GM20431 (cell line): ENCODE results near the gene DYNC1I1.

Experiments used
- in situ Hi-C: fragments of 300-500 bp; cut with MseI, MboI; formaldehyde crosslinking; loops from one replicate; pipeline ENCODE4 v1.15.0; 2020; ENCODE audit warnings: low sequenced_read_pairs; ENCODE audit not compliant: unreplicated experiment

Gene DYNC1I1

DNA sequence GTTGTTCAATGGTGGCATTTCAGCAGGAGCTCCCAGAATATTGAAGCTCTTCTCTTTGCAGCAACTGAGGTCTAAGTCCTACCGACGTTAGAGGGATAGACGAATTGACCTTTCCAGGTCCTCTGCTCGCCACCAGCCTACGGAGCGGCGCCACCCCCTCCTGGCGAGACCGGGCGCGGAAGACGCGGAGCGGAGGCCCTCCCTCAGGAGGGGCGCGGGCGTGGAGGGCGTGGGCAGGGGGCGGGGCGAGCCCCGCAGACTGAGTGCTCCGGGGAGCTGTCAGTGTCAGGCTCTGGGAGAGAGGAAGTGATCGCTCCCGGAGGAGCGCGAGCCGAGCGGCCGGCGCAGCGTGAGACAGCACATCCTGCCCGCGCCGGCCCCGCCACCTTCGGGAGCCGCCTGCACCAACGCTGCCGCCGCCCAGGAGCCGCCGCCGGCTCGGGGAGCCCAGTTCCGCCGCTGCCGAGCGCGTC is at the start of gene DYNC1I1:
Gene DYNC1I1, plus strand, starts transcription at position 257 of the 473 bp plus-strand sequence. CDS start 32,176 bp downstream, outside the sequence.
- in situ Hi-C loops: no loop called here

DNA sequence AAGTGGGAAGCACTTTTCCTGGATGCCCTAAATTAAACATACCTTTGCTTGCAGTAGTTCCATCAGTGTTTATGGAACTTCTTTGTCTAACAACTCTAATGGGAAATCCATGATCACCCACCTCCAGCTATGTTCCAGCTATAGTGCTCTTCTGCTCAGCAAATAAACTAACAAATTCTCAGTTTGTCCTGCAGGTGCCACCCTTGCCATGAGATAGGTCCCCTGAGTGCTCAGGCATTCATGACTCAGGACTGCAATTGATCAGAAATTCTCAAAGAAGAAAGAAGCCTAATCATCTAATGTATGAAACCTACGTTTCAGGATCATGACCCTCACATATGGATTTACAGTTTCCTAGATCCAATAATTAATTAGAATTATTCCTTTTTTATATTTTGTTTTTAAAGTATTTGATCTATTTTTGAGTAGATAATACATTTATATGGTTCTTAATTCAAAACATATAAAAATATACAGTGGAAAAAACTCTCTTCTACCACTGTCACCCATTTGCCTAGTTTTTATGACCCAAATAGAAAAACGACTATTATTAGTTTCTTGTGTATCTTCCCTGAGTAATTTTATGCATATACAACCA is 48.7 kb upstream of the DYNC1I1 start:
- in situ Hi-C loops: loop anchor here (10.0 kb wide), 1 partner anchor 151 kb away; no protein-coding TSS in a partner anchor

DNA sequence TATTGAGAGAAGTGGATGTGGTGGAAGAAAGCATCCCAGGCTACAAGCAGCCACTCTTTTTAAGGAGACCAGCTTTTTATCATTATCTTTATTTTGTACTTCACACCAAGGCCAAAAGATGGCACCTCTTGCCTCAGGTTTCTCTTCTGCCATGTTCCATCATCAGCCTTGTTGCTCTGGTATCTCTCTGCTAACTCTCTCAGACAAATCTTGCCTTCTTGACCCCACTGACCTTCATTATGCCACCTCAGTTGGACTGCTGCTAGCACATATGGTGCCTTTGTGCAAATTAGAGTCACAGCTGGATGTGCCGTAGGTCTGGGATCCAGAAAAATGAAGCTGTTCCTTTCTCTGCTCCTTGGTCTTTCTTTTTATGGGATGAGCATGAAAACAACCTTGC is 47.1 kb upstream of the DYNC1I1 start:
- in situ Hi-C loops: loop anchor here (10.0 kb wide), 1 partner anchor 150 kb away; no protein-coding TSS in a partner anchor

GRCh38 chr7:95730493-95731280 is 41.7 kb upstream of the DYNC1I1 start:
- in situ Hi-C loops: no loop called here

- in situ Hi-C loops: no loop called here
Measured at GRCh38 chr7:95736635-95737034, 35.7 kb upstream of the DYNC1I1 start.

DNA sequence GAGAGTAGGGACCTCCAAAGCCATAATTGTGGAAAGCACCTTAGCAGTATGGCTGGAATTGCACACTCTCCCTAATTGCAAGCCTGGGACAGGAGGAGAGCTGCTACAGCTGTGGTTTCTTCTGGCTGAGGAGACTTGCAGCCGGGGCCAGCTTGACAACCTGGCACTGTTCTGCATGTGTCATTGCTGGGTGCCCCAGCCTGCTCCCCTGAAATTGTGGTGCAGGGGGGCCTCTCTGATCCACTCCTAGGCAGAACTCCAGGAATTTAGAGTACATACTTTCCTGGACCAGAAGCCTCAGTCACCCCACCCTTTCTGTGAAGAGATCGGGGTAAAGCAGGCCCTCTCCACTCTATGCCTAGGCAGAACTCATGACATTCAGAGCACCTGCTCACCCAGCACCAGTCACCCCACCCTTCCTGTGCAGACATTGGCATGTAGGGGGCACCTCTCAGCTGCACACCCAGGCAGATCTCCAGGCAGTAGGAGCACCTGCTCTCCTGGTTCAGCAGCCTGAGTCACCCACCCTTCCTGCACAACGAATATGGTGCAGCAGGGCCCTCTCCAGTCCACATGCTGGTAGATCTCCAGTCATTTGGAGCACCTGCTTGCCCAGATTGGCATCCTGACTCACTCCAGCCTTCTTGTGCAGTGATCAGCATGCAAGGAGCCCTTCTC is 34.4 kb upstream of the DYNC1I1 start:
- in situ Hi-C loops: no loop called here

- in situ Hi-C loops: no loop called here
Measured at GRCh38 chr7:95749044-95749443, 23.3 kb upstream of the DYNC1I1 start.

DNA sequence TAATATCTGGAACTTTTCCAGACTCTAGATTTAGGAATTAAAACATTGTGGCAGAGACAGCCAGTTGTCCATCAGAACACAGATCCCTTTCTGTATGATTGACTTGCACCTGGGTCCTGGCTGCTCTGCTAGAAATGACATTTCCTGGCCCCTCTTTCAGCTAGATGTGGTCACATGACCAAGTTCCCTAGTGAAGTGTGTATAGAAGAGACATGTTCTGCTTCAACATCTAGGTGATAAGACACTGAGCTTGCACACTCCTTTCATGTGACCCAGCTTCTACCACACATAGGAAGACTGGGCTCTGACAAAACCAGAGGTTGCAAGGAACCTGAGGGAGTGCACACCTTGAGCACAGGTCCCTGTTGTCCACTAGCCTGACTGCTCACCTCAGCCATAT is 22.8 kb upstream of the DYNC1I1 start:
- in situ Hi-C loops: no loop called here

- in situ Hi-C loops: no loop called here
Measured at GRCh38 chr7:95753440-95753839, 18.9 kb upstream of the DYNC1I1 start.

DNA sequence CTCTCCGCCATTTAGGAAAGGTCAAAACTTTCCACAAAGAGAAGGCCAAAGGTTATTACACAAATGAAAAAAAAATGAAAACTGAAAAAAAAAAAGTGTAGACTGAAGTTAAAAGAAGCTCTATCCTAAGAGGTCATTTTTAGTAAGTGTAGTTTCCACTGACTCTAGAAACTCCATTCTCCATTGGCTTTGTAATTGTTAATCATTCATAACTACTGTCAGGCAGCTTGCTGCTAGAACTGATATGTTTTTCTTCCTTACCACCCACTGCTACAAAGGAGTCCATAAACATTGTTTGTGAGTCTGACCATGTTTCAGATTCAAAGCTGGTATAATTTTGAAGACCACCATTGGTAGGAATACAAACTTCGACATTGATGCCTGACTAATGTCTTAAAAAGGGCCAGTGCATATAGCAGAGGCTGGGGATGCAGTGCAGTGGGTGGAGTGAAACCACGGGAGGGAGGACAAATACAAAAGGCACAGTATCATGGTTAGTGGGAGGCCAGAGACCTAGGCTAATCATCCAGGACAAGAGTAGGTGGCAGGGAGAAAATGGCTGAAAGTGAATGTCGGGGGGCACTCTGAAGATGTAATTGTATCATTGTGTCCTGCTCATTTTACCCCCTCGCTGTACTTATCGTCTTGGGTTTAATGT is 16.9 kb upstream of the DYNC1I1 start:
- in situ Hi-C loops: no loop called here

DNA sequence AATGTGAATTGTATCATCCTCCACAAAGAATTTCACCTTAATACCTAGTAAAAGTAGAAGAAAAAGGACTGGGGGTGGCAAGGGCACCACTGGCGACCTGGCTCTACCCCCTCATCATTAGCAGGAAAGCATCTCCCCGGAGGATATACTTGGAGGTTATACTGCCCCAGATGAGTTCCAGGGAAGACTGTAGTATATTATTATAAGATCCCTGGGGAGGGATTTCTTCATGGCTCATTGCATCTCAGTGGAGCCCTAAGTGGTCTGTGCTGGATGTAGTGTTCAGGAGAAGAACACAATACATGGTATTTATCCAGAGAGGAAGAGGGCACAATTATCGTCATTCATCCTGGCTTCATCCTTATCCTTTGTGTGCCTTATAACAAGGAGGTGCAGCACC is 14.2 kb upstream of the DYNC1I1 start:
- in situ Hi-C loops: no loop called here

DNA sequence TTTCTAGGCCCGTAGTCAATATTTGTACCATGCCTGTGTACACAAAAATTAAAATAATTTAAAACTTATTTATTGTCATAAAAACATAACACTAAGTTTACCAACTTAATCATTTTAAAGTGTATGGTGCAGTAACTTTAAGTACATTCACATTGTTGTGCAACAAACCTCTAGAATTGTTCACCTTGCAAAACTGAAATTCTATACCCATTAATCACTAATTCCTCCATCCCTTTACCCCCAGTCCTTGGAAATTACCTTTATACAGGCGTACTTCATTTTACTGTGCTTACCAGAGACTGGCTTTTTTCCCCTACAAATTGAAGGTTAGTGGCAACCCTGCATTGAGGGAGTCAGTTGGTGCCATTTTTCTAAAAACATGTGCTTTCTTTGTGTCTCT is 6.3 kb upstream of the DYNC1I1 start:
- in situ Hi-C loops: no loop called here

DNA sequence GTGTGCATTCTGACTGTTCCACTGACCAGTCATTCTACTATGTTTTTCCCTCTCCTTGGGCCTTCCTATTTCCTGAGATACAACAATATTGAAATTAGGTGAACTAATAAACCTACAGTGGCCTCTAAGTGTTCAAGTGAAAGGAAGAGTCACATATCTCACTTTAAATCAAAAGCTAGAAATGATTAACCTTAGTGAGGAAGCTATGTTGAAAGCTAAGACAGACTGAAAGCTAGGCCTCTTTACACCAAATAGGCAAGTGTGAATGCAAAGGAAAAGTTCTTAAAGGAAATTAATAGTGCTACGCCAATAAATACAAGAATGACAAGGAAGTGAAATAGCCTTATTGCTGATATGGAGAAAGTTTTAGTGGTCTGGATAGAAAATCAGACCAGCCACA is 5.7 kb upstream of the DYNC1I1 start:
- in situ Hi-C loops: no loop called here

GRCh38 chr7:95772771-95773581 is 622 bp downstream of the DYNC1I1 start:
- in situ Hi-C loops: no loop called here

- in situ Hi-C loops: no loop called here
Measured at GRCh38 chr7:95776561-95777185, 4.3 kb downstream of the DYNC1I1 start.

- in situ Hi-C loops: no loop called here
Measured at GRCh38 chr7:95777269-95777668, 4.9 kb downstream of the DYNC1I1 start.

GRCh38 chr7:95780665-95781064 is 8.3 kb downstream of the DYNC1I1 start:
- in situ Hi-C loops: no loop called here

GRCh38 chr7:95781961-95782586 is 9.7 kb downstream of the DYNC1I1 start:
- in situ Hi-C loops: no loop called here

DNA sequence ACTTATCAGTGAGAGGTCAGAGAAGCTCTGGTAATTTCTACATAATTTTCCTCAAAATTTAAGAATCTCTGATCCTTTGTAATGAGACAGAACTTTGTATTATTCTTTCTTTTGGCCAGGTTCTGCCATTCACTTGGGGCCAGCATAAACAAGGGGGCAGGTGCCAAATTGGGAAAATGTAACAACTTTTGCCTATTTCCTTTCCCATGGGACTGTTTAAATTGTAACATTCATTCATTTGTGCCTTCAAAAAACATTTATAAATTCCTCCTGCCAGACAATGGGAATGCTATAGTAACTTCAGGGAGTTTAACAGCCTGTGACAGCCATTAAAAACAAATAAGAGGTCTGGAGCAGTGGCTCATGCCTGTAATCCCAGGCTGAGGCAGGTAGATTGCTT is 12.4 kb downstream of the DYNC1I1 start:
- in situ Hi-C loops: no loop called here
